Measurements from ENCODE around the gene HMX2.

DNA sequence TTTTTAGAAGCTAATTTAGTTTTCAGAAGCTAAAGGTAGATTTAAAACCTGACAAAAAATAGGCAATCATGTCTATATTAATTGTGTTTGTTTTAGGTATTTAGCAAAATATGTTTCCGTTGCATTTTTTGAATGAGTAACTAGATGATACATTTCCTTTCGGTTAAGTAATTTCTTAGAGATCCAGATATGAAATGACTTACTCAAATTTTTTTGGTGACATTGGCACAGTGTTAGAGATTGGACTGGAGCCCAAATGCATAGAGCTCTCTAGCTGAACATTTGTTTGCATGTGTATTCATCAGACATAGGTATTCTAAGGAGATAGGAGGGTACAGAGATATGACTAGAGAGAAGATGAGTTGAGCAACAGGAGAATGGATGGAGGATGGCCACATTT lies 8.1 kb downstream of the HMX2 start:
- no peak for TF ChIP-seq POLR2A (IDR thresholded peaks at IDR 0.05; ENCODE audit: low read length)
- no peak for TF ChIP-seq GATA1 (IDR thresholded peaks at IDR 0.05; ENCODE audit: low read depth, low read length)

Data from erythroblast (primary cell).